C4-2B (cell line): ENCODE data around the gene TWIST2.

ENCODE experiments used
- ZFX ChIP-seq: fragments of 450-650 bp; IDR thresholded peaks from 2 replicates; pipeline ENCODE4 v1.6.1; 2017
- TF ChIP-seq, protein P1 (sequence below): fragments of 450-650 bp; conservative IDR thresholded peaks from 2 replicates; pipeline ENCODE4 v1.5.1; 2017; ENCODE audit warnings: mild to moderate bottlenecking

DNA sequence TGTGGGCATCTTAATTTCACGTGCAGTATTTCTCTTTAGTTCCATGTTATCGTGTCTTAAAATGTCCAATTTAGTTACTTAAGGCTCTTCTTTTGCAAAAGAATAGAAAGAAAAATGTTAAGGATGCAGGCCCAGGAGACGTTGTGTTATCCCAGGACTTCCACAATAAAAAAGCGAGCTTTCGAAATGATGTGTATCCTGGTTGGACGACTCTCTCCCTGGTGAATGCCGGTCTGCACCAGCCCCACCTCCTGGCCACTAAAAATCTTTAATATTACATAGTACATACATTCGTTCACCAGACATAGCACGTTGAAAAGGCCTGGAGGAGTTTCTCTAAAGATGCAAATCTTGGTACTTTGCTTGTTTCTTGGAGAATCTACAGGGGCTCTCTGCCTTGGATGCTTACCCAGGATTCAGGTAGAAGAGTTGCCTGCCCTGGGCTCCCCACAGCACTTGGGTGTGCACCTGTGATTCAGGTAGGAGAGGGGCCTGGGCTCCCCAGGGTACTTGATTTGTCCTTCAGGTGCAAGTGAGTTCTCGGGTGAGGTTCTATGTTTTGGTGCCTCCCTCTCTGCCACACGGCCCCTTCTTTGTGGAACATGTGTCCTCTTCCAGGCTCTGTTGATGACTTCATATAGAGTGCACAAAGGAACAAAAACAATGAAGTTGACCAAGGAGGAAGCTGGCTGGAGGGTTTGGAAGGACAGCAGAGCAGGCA, 26.6 kb downstream of the TWIST2 start:
- TF ChIP-seq, protein P1, sequence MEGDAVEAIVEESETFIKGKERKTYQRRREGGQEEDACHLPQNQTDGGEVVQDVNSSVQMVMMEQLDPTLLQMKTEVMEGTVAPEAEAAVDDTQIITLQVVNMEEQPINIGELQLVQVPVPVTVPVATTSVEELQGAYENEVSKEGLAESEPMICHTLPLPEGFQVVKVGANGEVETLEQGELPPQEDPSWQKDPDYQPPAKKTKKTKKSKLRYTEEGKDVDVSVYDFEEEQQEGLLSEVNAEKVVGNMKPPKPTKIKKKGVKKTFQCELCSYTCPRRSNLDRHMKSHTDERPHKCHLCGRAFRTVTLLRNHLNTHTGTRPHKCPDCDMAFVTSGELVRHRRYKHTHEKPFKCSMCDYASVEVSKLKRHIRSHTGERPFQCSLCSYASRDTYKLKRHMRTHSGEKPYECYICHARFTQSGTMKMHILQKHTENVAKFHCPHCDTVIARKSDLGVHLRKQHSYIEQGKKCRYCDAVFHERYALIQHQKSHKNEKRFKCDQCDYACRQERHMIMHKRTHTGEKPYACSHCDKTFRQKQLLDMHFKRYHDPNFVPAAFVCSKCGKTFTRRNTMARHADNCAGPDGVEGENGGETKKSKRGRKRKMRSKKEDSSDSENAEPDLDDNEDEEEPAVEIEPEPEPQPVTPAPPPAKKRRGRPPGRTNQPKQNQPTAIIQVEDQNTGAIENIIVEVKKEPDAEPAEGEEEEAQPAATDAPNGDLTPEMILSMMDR: no peak
- TF ChIP-seq ZFX: no peak
